GM23338 (cell line): ENCODE data around the gene NLRP9. TPM values are rescaled to one million over a fixed set of nuclear protein-coding genes. Genes with fewer than 3 reads are reported as not detected.

Source experiments
- ATAC-seq: fragments of 200-7000 bp; cut with Tn5 transposase; 3 replicates; pipeline ENCODE4 v1.9.1; 2020
- DNase-seq: peaks from one replicate; pipeline ENCODE4 v3.0.0-alpha.2; 2015; ENCODE audit warnings: low spot score
- H2AFZ ChIP-seq: fragments of 200-600 bp; sonication (generic); 2 replicates; pipeline ENCODE4 v1.8.0; 2016; ENCODE audit warnings: antibody characterized with exemption, mild to moderate bottlenecking, moderate library complexity
- H3F3A ChIP-seq: fragments of 200-600 bp; sonication (generic); replicated peaks from 2 replicates; pipeline ENCODE4 v1.8.0; 2017; ENCODE audit warnings: antibody characterized with exemption, mixed run types, low read depth
- H3K27ac ChIP-seq: fragments of 200-600 bp; sonication (generic); 2 replicates; pipeline ENCODE4 v1.6.1; 2016; ENCODE audit warnings: low read depth
- H3K27me3 ChIP-seq: fragments of 200-600 bp; sonication (generic); 2 replicates; pipeline ENCODE4 v1.8.0; 2016; ENCODE audit warnings: mild to moderate bottlenecking, mixed run types, moderate library complexity; ENCODE audit not compliant: insufficient read depth
- H3K36me3 ChIP-seq: fragments of 200-600 bp; sonication (generic); 2 replicates; pipeline ENCODE4 v1.8.0; 2016; ENCODE audit warnings: mild to moderate bottlenecking; ENCODE audit not compliant: insufficient read depth
- H3K4me1 ChIP-seq: fragments of 200-600 bp; sonication (generic); 2 replicates; pipeline ENCODE4 v1.8.0; 2016; ENCODE audit warnings: mild to moderate bottlenecking, moderate library complexity; ENCODE audit not compliant: insufficient read depth
- H3K4me2 ChIP-seq: fragments of 200-600 bp; sonication (generic); 2 replicates; pipeline ENCODE4 v1.7.1; 2017; ENCODE audit warnings: mixed run types
- H3K4me3 ChIP-seq: fragments of 200-600 bp; sonication (generic); 2 replicates; pipeline ENCODE4 v1.6.1; 2016; ENCODE audit warnings: mixed run types
- H3K79me2 ChIP-seq: fragments of 200-600 bp; sonication (generic); replicated peaks from 2 replicates; pipeline ENCODE4 v1.8.0; 2017; ENCODE audit warnings: mild to moderate bottlenecking; ENCODE audit not compliant: insufficient read depth
- H3K9me2 ChIP-seq: fragments of 200-600 bp; sonication (generic); 2 replicates; pipeline ENCODE4 v1.8.0; 2017; ENCODE audit not compliant: insufficient read depth
- H4K20me1 ChIP-seq: fragments of 200-600 bp; sonication (generic); replicated peaks from 2 replicates; pipeline ENCODE4 v1.8.0; 2017; ENCODE audit warnings: mild to moderate bottlenecking; ENCODE audit not compliant: insufficient read depth
- H3K27ac Mint-ChIP-seq: 2 replicates; pipeline ENCODE4 v1.8.0; 2020; ENCODE audit warnings: inconsistent platforms, mild to moderate bottlenecking, moderate library complexity, mixed read lengths
- H3K27me3 Mint-ChIP-seq: 3 replicates; pipeline ENCODE4 v1.8.0; 2022; ENCODE audit warnings: low read depth, mild to moderate bottlenecking, moderate library complexity, mixed read lengths, inconsistent platforms; ENCODE audit not compliant: insufficient read depth, poor library complexity
- H3K36me3 Mint-ChIP-seq: 3 replicates; pipeline ENCODE4 v1.8.0; 2021; ENCODE audit warnings: low read depth, mild to moderate bottlenecking, inconsistent platforms, moderate library complexity, mixed read lengths
- H3K4me1 Mint-ChIP-seq: 3 replicates; pipeline ENCODE4 v1.8.0; 2020; ENCODE audit warnings: mild to moderate bottlenecking, inconsistent platforms, mixed read lengths
- H3K4me3 Mint-ChIP-seq: 3 replicates; pipeline ENCODE4 v1.8.0; 2021; ENCODE audit warnings: moderate library complexity, mild to moderate bottlenecking, inconsistent platforms, mixed read lengths
- H3K9me3 Mint-ChIP-seq: 3 replicates; pipeline ENCODE4 v1.8.0; 2020; ENCODE audit warnings: moderate library complexity, mild to moderate bottlenecking, inconsistent platforms, mixed read lengths
- CREB1 ChIP-seq: fragments of 250-450 bp; sonication (Bioruptor Pico); IDR thresholded peaks from 2 replicates; pipeline ENCODE4 v1.5.0; 2020; ENCODE audit warnings: low read depth, mild to moderate bottlenecking, moderate library complexity
- CTCF ChIP-seq, 2 experiments: fragments of 200-600 bp in 1 of 2; sonication (generic) in 1 of 2; conservative IDR thresholded peaks; 2 replicates each; pipeline versions ENCODE4 v1.5.1 to v1.6.1; 2016 to 2017; ENCODE audit warnings: antibody characterized with exemption in 2 of 2, low read depth in 2 of 2, mild to moderate bottlenecking in 2 of 2, moderate library complexity in 1 of 2
- EZH2phosphoT487 ChIP-seq: fragments of 200-600 bp; sonication (generic); IDR thresholded peaks from one replicate; pipeline ENCODE4 v1.8.1; 2018; ENCODE audit warnings: antibody characterized with exemption; ENCODE audit not compliant: unreplicated experiment
- JUNB ChIP-seq: IDR thresholded peaks from one replicate; pipeline ENCODE4 v1.6.1; 2016; ENCODE audit warnings: antibody characterized with exemption; ENCODE audit not compliant: unreplicated experiment
- NANOG ChIP-seq: IDR thresholded peaks from 2 replicates; pipeline ENCODE4 v1.6.1; 2016; ENCODE audit warnings: antibody characterized with exemption, borderline replicate concordance
- ZNF114 ChIP-seq: fragments of 250-450 bp; sonication (Bioruptor Pico); IDR thresholded peaks from 2 replicates; pipeline ENCODE4 v1.5.0; 2020; ENCODE audit warnings: mild to moderate bottlenecking, moderate library complexity
- ZNF331 ChIP-seq: fragments of 250-450 bp; sonication (Bioruptor Pico); IDR thresholded peaks from 2 replicates; pipeline ENCODE4 v1.5.0; 2020; ENCODE audit warnings: low read depth, mild to moderate bottlenecking, moderate library complexity
- ZNF462 ChIP-seq: fragments of 250-450 bp; sonication (Bioruptor Pico); IDR thresholded peaks from 2 replicates; pipeline ENCODE4 v1.5.0; 2020; ENCODE audit warnings: mild to moderate bottlenecking, moderate library complexity
- polyA plus RNA-seq: library from polyadenylated mRNA; unstranded; fragments of >200 nt; fragmentation: Nextera tagmentation; extraction: Ambion mirVana; gene quantifications from 2 replicates; pipeline ENCODE4 v1.2.1, GENCODE V29; 2016
- total RNA-seq: library from RNA; depleted of rRNA; stranded (reverse); fragments of >200 nt; shearing (Covaris generic); gene quantifications from 2 replicates; pipeline ENCODE4 v1.2.3, GENCODE V29; 2014

The NLRP9 gene
- total and polyA plus RNA-seq, 2 experiments from 2014 or later: not detected

DNA sequence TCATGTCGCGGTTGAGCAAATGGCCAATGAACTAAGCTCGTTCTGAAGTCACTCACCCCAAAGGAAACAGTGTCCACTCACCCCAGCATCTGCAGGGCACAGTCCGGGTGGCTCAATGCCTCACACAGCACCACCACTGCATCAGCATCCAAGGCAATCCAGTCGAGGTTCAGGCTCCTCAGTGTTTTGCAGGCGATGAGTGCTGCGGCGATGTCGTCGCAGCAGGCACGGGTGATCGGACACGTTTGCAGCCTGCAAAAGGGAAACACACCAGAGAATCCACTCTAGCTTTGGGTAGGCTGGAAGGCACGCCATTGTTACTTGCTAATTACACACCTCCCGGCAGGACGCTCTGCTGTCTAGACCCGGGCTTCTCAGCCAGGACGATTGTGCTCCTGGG lies 26.5 kb downstream of the NLRP9 start (continued):
- no peak for TF ChIP-seq NANOG
- TF ChIP-seq EZH2phosphoT487: no peak
- no peak for TF ChIP-seq ZNF462 (CRISPR knock-in tag)
- no peak for TF ChIP-seq CREB1 (CRISPR knock-in tag)
- no peak for TF ChIP-seq JUNB
- TF ChIP-seq ZNF114 (CRISPR knock-in tag): no peak
- no peak for TF ChIP-seq ZNF331 (CRISPR knock-in tag)

- no peaks in the 10 kb centered on the region; the same call in 2 of the 3 replicates for H3K4me1 Mint-ChIP-seq
- H3K9me3 Mint-ChIP-seq: peaks cover 91% of the 10 kb centered on the region
- ATAC-seq (no peak), DNase-seq (no peak)
- Histone ChIP-seq H3K9me2 (no peaks in the 10 kb centered on the region), H3K36me3 (no peaks in the 10 kb centered on the region), H3K4me1 (peaks cover 6% of the 10 kb centered on the region; the same call in 1 of the 2 replicates), H3K4me2 (no peak overlapping the region), H3K27ac (no peak overlapping the region), H3K4me3 (no peak overlapping the region), H3K79me2 (no peaks in the 10 kb centered on the region), H3F3A (no peaks in the 10 kb centered on the region; the same call in 1 of the 2 replicates), H4K20me1 (no peaks in the 10 kb centered on the region; the same call in 1 of the 2 replicates), H3K27me3 (no peaks in the 10 kb centered on the region; the same call in 1 of the 2 replicates), H2AFZ (no peak overlapping the region)
- H3K27me3 Mint-ChIP-seq: peaks cover 20% of the 10 kb centered on the region
- no peak overlapping the region for H3K27ac Mint-ChIP-seq
- no peak overlapping the region for H3K4me3 Mint-ChIP-seq
- H3K36me3 Mint-ChIP-seq: peaks cover 54% of the 10 kb centered on the region
- TF ChIP-seq CTCF (conservative IDR thresholded peaks at IDR 0.05; ENCODE audit: low read depth in 2 of 2) (no peak), ZNF462 (CRISPR knock-in tag) (no peak)
These were observed 32.2 kb downstream of the NLRP9 start for GRCh38 chr19:55705972-55706371.
